Measurements from ENCODE around the gene IPMK. TPM values are rescaled to one million over a fixed set of nuclear protein-coding genes. Genes with fewer than 3 reads are reported as not detected.
"Not testable (repeated sequence)": the region's sequence is repeated elsewhere in the genome, so short reads cannot be mapped to it uniquely, and the experiment has no call there.

IPMK gene
- total RNA-seq, 1 donor from 2014 or later, result 11.1 TPM

DNA sequence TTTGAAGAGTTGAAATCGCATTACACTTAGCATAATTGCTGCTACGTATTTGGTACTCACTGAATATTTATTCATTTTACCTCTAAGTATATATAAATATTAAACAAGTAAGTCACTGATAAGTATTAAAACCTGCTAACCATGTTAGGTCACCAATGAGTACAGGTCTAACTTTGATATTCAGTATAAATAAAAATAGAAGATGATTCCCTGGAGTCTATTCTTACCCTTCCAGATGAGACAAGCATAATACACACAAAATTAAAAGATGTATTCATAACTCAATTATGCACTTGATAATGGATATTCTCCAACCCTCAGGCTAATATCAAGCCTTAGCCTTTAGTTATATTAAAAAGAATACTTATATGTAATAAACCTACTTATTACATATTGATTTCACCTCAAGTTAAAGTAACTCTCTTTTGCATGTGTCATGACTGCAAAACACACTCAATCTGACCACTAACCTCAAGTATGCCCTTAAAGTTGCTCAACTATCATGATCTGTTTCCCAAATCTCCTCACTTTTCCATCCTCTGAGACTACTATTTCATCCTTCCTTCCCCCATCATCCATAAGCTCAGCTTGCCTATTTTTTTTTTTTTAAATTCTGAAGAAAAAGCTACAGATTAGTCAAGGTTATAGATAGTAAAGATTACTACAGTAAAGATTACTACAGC lies 46.8 kb downstream of the IPMK start:
- peak; percentile 63 for DNase-seq (ENCODE audit: low read depth)

GRCh38 chr10:58219875-58220274 lies 47.8 kb downstream of the IPMK start:
- peak; percentile 14 for DNase-seq (ENCODE audit: low read depth)

- DNase-seq (ENCODE audit: low read depth), result peak; percentile 43
These were observed 50.1 kb downstream of the IPMK start for GRCh38 chr10:58217612-58218011.

GRCh38 chr10:58212622-58213021 lies 55.1 kb downstream of the IPMK start:
- DNase-seq (ENCODE audit: low read depth), result no peak

- DNase-seq (ENCODE audit: low read depth), result no peak
These were observed 57.5 kb downstream of the IPMK start for GRCh38 chr10:58210160-58210559.

DNA sequence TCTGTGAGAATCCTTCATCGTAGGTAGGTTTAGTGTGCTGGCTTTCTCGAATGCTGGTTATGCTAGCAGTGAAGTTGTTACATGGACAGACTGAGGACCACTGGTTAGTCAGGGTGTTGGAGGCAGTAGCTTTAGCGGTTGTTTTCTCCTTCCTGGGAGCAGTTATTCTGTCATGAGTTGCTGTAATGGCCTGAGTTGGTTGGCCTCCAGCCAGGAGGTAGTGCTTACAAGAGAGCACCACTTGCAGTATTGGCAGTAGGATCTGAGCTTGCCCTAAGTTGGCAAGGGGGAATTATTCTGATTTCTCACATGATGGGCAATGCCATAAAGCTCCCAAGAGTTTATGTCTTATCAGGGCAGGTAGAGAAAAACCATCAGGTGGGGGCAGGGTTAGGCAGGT lies 58.0 kb downstream of the IPMK start:
- DNase-seq (ENCODE audit: low read depth), result peak; percentile 76

DNA sequence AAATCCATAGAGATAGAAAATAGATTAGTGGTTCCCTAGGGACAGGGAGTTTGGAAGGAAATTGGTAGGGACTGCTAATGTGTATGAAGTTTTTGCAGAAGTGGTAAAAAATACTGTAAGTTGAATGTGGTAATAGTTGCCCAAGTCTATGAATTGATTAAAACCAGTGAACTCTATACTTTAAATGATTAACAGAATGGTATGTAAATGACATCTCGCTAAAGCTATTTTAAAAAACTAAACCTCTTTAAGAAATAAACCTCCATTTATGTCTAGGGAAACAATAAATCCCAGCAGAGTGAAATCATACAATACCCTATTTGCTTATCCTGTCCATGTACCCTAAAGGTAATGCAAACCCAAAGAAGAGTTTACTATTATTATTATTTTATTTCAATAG lies 61.4 kb downstream of the IPMK start:
- peak; percentile 52 for DNase-seq (ENCODE audit: low read depth)

DNA sequence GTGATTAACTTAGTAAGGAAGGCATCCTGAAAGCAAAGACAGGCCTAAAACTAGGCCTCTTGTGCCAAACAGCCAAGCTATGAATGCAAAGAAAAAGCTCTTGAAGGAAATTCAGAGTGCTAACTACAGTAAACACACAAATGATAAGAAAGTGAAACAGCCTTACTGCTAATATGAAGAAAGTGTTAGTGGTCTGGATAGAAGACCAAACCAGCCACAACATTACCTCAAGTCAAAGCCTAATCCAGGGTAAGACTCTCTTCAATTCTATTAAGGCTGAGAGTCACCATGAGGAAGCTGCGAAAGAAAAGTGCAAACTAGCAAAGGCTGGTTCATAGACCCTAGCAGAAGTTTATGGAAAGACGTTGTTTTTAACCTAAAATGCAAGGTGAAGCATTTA lies 66.0 kb downstream of the IPMK start:
- no peak for DNase-seq (ENCODE audit: low read depth)

DNA sequence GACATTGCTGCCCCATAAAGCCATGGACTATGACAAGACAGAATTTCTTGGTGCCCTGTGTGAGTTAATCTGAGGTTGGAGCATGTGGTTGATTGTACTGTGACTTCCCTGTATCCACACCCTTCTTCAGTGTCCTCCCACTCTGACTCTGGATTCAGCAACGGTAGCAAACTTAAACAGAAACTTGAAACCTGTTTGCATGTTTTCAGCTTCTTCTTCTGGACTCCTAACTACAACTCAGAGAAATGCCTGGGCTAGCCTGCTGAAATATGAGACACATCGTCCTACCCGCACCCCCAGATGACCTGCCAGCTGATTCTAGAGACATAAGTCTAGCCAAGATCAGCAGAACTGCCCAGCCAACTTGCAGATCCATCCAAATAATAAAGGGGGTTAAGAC lies 78.4 kb downstream of the IPMK start:
- DNase-seq (ENCODE audit: low read depth), result peak; percentile 19

DNA sequence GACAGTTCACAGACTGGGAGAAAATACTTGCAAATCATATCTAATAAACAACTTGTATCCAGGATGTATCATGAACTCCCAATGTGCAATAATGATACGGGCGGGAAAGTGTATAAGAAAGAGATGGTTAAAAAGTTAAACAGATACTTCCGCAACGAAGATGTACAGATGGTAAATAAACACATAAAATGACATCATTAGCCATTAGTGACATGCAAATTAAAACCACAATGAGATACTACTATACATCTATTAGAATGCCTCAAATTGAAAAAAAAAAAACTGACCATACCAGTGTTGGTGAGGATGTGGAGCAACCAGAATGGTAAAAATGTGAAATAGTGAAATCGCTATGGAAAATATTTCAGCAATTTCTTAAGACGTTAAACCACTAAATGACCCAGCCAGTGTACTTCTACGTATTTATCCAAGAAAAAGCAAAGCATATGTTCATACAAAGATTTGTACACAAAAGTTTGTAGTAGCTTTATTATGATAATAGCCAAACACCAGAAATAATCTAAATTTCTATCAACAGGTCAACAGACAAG lies 83.5 kb downstream of the IPMK start:
- no peak for DNase-seq (ENCODE audit: low read depth)

- DNase-seq (ENCODE audit: low read depth), result no peak
These were observed 87.0 kb downstream of the IPMK start for GRCh38 chr10:58180666-58181065.

DNA sequence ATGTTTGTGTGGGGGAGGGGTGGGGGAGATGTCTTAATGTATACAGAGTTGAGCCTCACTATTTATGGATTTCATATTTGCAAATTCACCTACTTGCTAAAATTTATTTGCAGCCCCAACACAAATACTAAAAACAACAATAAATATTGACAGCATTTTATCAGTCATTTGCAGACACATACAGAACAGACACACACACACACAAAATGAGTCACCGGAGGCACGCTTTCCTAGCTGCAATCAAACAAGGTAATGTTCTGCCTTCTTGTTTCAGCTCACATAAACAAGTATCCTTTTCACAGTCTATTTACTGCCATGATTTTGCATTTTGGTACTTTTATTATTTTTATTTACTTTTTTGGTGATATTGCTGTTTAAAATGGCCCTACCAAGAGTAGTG lies 88.5 kb downstream of the IPMK start:
- peak; percentile 58 for DNase-seq (ENCODE audit: low read depth)

DNA sequence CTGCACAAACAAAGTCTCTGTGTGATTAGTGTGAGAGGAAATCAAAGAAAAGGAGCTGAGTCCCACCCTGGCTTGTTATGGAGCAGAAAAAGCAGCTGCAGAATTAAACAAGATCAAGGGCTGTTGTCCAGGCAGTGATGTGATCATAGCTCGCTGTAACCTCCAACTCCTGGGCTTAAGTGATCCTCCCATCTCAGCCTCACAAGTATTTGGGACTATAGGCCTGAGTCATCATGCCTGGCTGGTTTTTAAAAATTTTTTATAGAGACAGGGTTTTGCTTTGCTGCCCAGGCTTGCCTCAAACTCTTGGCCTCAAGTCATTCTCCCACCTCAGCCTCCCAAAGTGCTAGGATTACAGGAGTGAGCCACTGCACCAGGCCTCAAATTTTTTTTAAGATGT lies 88.9 kb downstream of the IPMK start:
- no peak for DNase-seq (ENCODE audit: low read depth)

- peak; percentile 65 for DNase-seq (ENCODE audit: low read depth)
These were observed 90.2 kb downstream of the IPMK start for GRCh38 chr10:58177362-58177947.

DNA sequence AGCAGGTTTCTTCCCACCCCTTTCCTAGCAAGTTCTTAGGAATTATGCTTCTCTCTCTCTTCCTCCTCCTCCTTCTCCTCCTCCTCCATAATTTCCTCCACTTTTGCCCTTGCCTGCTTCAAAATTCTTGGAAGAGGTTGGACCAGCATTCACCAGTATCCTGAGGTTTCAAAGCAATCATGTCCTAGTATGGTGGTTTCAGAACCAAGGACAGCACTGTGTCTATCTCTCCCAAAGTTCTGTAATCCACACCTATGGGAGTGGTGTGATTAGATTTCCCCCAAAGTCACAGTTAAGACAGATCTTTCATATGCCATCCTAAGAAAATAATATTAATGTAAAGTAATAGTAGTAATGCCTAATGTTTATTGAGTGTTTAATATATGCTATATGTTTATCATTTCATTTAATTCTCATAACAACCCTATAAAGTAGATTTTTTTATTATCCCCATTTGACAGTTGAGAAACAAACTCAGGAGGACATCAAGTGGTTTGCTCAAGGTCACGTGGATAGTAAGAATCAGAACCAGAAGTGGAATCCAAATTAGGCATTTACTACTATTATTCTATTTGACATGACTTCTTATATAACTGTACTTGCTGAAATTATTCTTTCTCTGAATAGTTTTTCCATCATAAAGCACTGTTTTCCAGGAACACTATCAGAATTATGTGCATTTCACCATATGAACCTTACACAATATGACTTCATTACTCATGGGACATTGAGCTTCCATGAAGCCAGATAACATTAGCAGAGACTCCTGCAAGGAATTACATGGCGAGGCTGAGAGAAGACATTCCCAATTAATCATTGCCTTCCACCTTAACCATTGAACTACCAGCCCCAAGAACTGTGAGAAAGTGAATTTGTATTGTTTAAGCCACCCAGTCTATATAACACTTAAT lies 91.4 kb downstream of the IPMK start:
- DNase-seq (ENCODE audit: low read depth), result peak; percentile 41

DNA sequence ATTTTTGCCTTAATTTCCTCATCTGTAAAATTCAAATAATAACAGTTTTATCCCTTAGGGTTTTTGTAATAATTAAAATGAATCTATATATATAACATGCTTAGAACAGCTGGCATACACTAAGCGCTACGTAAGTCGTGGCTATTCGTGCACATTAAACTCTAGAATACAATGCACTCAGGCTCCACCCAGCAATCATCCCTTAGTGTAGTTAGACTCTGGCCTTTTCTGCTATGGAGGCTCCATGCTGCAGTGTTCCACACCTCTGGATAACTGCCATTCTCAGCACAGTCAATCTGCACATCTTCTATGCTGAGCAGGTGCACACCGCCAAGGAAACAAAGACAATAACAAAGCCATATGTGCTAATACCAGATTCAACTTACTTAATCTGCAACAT lies 92.9 kb downstream of the IPMK start:
- DNase-seq (ENCODE audit: low read depth), result no peak

DNA sequence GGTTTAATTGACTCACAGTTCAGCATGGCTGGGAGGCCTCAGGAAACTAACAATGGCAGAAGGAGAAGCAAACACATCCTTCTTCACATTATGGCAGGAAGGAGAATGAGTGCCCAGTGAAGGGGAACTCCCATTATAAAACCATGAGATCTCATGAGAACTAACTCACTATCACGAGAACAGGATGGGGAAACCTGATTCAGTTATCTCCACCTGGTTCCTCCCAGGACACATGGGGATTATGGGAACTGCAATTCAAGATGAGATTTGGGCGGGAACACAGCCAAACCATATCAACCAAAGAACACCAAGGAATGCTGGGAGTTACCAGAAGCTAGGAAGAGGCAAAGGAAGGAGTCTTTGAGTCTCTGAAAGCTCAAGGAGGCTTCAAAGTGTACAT lies 94.3 kb downstream of the IPMK start:
- DNase-seq (ENCODE audit: low read depth), result no peak

GRCh38 chr10:58171146-58171545 lies 96.5 kb downstream of the IPMK start:
- no peak for DNase-seq (ENCODE audit: low read depth)

GRCh38 chr10:58164517-58164916 lies 103.2 kb downstream of the IPMK start:
- no peak for DNase-seq (ENCODE audit: low read depth)

DNA sequence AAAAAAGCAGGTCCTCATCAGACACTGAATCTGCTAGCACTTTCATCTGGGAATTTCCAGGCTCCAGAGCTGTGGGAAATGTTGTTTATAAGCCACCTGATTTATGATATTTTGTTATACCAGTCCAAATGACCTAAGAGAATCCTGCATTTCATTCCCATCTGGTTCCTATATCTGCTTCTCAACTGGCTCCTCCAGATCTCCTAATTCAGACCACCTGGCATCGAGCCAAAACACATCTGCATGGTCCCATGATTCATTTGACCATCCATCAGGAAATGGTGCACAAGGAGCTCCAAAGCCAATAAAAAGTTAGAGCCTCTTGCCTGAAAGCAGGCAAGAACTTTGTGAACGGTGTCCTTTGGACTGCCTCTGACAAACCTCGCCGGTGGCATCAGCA lies 108.9 kb downstream of the IPMK start:
- peak; percentile 17 for DNase-seq (ENCODE audit: low read depth)

DNA sequence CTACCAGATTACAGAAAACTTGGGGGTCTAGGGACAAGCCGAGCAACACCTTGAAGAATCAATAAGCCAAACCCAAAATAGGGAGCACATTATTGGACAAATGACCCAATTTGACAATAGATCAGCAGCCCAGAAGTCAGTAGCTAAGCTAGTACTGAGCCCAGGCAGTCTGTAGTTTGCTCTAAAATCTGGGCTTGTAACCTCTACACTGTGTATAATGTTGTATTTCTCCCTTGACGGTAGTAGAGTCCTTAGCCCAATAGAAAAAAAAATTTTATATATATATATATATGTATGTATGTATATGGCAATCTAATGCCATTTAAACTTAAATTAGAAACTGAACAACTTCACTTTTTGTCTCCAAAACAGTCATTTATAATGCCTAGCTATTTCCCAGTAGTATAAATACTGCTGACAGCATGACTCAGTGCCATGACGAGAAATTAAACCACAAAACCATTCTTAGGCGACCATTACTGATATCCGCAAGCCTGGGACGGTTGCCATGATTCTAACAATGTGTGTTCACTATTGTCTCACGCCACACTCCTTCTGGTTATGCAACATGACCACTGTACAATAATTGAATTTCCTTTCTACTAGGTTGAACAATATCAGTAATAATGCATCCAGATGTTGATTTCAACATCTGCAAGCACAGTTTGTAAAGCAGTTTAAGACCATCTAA lies 110.5 kb downstream of the IPMK start:
- DNase-seq (ENCODE audit: low read depth), result peak; percentile 98

DNA sequence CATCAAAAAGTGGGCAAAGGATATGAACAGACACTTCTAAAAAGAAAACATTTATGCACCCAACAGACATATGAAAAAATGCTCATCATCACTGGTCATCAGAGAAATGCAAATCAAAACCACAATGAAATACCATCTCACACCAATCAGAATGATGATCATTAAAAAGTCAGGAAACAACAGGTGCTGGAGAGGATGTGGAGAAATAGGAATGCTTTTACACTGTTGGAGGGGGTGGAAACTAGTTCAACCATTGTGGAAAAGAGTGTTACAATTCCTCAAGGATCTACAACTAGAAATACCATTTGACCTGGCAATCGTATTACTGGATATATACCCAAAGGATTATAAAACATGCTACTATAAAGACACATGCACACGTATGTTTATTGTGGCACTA lies 111.8 kb downstream of the IPMK start:
- not testable (repeated sequence) for DNase-seq (ENCODE audit: low read depth)
